ENCODE results near the gene BTBD6.

BTBD6 gene

DNA sequence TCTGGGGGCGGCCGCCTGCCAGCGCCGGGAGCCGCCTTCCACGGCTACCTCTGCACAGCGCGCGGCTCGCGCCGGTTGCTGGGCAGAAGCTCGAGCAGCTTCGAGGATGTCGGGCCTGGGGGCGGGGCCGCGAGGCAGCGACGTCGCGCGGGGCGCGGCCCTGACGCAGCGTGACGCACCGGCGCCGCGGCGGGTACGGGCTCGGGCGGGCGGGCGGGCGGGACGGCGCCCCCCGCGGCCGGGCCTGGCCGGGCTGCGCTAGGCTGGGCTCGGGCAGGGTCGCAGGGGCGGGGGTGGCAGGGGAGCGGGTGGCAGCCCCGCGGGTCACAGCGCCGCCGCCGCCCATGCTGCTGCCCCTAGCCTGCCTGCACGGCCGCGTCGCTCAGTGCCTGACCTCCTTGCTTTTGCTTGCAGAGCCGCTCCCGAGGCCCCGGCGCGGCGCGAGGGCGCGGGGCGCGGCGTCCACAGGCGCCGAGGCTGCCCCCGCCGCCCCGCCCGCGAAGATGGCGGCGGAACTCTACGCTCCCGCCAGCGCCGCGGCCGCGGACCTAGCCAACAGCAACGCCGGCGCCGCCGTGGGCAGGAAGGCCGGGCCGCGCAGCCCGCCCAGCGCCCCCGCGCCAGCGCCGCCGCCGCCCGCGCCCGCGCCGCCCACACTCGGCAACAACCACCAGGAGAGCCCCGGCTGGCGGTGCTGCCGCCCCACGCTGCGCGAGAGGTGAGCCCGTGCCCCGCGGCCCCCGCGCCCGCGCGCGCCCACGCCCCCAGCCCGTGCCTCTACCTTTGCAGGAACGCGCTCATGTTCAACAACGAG lies at the start of gene BTBD6:
Gene BTBD6 (plus strand): TSS at position 166 of the 814 bp plus-strand sequence. CDS start 179 bp downstream, at position 345.
- Mint-ChIP-seq H3K27ac (peak within 1 kb of the TSS; percentile 29), H3K4me3 (peak within 1 kb of the TSS; percentile 83), H3K9me3 (no peaks in the 10 kb centered on the region), H3K36me3 (ENCODE audit: low read depth) (peaks cover 42% of the 10 kb centered on the region), H3K4me1 (peaks cover 19% of the 10 kb centered on the region), H3K27me3 (ENCODE audit: low read depth, poor library complexity) (peaks cover 6% of the 10 kb centered on the region)
- TF ChIP-seq, protein P1, sequence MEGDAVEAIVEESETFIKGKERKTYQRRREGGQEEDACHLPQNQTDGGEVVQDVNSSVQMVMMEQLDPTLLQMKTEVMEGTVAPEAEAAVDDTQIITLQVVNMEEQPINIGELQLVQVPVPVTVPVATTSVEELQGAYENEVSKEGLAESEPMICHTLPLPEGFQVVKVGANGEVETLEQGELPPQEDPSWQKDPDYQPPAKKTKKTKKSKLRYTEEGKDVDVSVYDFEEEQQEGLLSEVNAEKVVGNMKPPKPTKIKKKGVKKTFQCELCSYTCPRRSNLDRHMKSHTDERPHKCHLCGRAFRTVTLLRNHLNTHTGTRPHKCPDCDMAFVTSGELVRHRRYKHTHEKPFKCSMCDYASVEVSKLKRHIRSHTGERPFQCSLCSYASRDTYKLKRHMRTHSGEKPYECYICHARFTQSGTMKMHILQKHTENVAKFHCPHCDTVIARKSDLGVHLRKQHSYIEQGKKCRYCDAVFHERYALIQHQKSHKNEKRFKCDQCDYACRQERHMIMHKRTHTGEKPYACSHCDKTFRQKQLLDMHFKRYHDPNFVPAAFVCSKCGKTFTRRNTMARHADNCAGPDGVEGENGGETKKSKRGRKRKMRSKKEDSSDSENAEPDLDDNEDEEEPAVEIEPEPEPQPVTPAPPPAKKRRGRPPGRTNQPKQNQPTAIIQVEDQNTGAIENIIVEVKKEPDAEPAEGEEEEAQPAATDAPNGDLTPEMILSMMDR (IDR thresholded peaks at IDR 0.05): no peak
- peak; percentile 90 for DNase-seq

DNA sequence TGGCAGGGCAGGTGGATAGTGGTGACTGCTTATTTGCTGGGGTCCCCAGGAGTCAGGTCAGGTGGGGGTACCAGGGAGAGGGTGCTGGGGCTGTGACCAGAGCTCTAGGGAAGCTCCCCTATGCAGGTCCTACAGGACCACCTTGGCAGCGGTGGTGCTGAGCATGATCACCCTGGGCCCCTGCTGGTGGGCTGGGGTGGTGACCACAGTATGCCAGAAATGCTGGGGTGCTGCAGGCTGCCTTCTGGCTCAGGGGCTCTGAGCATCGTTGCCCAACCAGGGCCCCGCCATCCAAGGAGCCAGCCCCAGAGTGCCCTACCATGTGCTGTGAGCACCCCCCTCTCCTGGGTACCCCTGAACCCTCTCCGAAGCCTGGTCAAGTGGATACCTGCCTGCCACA lies 49.7 kb upstream of the BTBD6 start:
- TF ChIP-seq, protein P1 (IDR thresholded peaks at IDR 0.05): no peak
- peaks cover 21% of the 10 kb centered on the region for H3K4me1 Mint-ChIP-seq

DNA sequence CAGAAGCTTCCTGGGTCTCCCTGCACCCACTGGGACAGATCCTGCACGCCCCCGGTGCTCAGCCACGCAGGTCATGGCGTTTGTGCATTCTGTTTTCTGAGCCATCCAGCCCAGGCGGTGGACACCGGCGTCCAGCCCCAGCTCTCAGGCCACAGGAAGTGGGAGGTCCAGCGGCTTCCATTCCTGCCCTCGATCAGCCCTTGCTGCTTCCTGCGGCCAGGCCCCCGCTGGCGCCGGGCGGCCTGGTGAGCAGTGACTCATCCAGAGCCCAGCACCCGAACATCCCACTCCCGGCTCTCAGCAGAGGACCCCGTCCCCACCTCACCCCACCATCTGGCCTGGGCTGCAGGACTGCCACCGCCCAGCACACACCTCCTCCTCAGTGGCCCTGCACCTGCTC lies 49.2 kb upstream of the BTBD6 start:
- peaks cover 21% of the 10 kb centered on the region for H3K4me1 Mint-ChIP-seq
- H3K9me3 Mint-ChIP-seq: no peaks in the 10 kb centered on the region
- H3K27me3 Mint-ChIP-seq (ENCODE audit: low read depth, poor library complexity): peaks cover 40% of the 10 kb centered on the region
- peak overlapping the region; percentile 32 for H3K4me3 Mint-ChIP-seq
- H3K36me3 Mint-ChIP-seq (ENCODE audit: low read depth): no peaks in the 10 kb centered on the region
- DNase-seq: no peak
- TF ChIP-seq, protein P1 (IDR thresholded peaks at IDR 0.05): no peak
- H3K27ac Mint-ChIP-seq: no peak overlapping the region

More for the DNA sequence above, 49.7 kb upstream of the BTBD6 start:
- Mint-ChIP-seq H3K27ac (no peak overlapping the region), H3K4me3 (no peak overlapping the region), H3K36me3 (ENCODE audit: low read depth) (no peaks in the 10 kb centered on the region), H3K27me3 (ENCODE audit: low read depth, poor library complexity) (peaks cover 40% of the 10 kb centered on the region), H3K9me3 (no peaks in the 10 kb centered on the region)
- no peak for DNase-seq

DNA sequence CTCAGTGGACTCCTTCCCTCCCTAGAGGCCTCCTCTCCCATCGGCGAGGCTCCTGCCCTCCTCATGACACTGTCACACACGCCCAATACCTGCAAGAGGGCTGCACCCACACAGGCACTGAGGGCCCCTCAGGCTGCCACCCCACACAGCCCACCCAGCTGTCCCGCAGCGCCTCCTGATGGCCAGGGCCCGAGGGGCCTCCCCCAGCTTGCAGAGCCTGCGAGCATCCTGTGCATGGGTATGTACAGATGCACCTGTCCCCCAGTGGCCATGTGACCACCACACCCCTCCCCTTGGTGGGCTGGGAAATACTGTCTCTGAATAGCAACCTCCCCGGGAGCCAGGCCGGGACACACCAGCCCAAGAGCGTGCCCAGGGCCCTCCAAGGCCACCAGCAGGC lies 48.3 kb upstream of the BTBD6 start:
- TF ChIP-seq, protein P1 (IDR thresholded peaks at IDR 0.05): no peak
- Mint-ChIP-seq H3K27ac (no peak overlapping the region), H3K4me1 (peaks cover 15% of the 10 kb centered on the region), H3K27me3 (ENCODE audit: low read depth, poor library complexity) (peaks cover 35% of the 10 kb centered on the region), H3K36me3 (ENCODE audit: low read depth) (no peaks in the 10 kb centered on the region), H3K4me3 (no peak overlapping the region), H3K9me3 (no peaks in the 10 kb centered on the region)
- DNase-seq: no peak

DNA sequence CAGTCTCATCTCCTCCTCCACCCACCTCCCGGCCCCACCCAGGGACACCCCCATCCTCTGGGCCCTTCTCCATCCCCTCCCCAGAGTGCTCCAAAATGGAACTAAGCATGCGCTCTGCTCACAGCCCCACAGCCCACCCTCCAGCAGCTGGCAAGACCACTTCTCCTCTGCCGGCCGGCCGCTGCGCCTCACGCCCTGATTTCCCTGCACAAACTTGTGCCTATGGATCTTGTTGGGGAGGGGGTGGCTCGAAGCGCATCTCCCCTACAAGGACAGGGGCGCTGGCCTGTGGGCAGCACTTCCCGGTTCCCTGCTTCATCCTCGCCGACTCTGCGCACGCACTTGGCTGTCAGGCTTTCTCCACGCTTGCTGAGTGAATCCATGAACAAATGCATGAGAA lies 47.7 kb upstream of the BTBD6 start:
- no peaks in the 10 kb centered on the region for H3K9me3 Mint-ChIP-seq
- H3K4me3 Mint-ChIP-seq: no peak overlapping the region
- TF ChIP-seq, protein P1 (IDR thresholded peaks at IDR 0.05): no peak
- H3K4me1 Mint-ChIP-seq: peaks cover 11% of the 10 kb centered on the region
- no peak overlapping the region for H3K27ac Mint-ChIP-seq
- no peaks in the 10 kb centered on the region for H3K36me3 Mint-ChIP-seq (ENCODE audit: low read depth)
- H3K27me3 Mint-ChIP-seq (ENCODE audit: low read depth, poor library complexity): peaks cover 30% of the 10 kb centered on the region
- DNase-seq: no peak
